Activated CD4-positive, alpha-beta T cell treated with anti-CD3 and anti-CD28 coated beads for 4 hours (primary cell): ENCODE data around the gene GMDS.

ENCODE experiments used
- DNase-seq, 2 donors: peaks; one replicate each; pipeline ENCODE4 v3.0.0-alpha.2; 2020

GMDS gene

DNA sequence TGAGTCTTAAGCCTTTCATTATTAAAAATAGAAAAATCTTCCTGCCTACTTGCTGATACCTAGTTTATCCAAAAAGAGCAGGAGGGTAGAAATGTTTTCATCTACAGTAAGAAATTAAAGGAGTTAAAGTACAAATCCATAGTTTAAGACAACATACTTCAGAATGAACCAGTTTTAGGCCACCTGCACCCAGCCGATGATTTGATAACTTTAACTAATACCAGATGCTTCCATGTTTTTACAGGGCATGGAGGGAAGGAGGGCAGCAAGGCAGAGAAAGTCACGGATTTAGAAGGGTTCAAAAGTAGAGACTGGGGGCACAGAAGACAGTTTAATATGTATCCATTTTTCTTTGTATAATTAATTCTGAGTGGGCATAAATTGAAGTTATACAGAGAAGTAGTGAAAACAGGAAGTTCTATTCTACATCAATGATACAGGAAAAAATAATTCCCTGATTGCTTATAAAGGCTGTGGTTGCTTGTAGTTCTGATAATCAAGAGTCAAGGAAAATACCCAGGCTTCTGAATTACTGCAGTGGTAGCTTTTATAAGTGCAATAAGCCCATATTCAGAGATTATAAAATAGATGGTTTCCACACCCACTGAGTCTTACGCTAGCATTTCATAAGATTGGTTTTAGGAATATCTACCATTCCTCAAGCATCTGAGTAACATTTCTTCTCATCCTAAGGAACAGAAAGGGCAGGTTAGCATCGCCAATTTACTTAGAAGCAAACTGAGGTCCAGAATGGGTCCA lies 72.0 kb downstream of the GMDS start:
- no peak for DNase-seq

- no peak for DNase-seq
These were observed 73.7 kb downstream of the GMDS start for GRCh38 chr6:2171728-2172127.

DNA sequence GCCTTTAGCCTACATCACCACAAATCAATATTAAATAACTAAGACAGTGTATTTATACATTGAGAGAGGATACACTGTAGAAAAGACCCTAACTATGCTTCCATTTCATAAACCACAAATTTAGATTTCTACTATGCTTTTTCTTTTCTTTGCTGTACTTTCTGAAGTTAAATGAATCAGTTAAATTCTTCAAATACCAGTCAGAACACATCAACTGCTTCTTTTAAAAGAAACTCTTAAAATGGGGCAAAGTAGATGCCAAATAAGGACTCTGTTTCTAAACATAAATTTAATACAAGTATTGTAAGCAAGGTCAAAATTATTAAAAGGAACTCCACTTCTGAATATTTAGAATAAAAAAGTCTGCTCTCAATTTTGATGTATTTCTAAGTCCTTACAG lies 76.9 kb downstream of the GMDS start:
- no peak for DNase-seq

DNA sequence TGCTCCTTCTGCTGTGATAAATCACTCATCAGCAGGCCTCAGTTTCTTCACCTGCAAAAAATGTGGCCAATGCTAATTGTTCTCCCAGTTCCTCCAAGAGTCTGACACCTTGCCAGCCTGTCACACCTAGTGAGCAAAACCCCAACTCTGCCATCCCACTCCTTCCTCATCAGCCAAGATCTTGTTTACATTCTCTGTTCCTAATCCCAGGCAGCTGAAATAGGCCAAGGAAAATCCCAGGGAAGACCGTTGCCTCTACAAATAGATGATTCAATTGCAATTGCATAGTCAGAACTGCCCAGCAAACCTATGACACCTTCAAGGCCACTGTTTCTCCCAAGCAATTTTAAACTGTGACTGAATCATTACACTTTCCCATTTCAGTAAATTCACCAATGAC lies 78.7 kb downstream of the GMDS start:
- DNase-seq: no peak

DNA sequence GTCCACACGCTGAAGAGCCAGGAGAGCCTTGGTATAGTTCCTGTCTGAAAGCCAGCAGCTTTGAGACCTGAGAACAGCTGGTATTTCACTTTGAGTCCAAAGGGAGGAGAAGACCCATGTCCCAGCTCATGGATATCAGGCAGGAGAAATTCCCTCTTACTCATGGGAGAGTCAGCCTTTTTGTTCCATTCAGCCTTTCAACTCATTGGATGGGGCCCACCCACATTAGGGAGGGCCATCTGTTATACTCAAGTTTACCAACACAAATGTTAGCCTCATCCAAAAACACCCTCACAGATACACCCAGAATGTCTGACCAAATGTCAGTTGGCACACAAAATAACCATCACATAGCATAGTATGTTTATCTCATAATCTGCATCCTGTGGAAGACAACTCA lies 80.1 kb downstream of the GMDS start:
- DNase-seq: no peak

GRCh38 chr6:2164481-2164880 lies 80.9 kb downstream of the GMDS start:
- no peak for DNase-seq

GRCh38 chr6:2162079-2162445 lies 83.3 kb downstream of the GMDS start:
- DNase-seq: no peak

GRCh38 chr6:2158596-2159271 lies 86.7 kb downstream of the GMDS start:
- DNase-seq: no peak

DNA sequence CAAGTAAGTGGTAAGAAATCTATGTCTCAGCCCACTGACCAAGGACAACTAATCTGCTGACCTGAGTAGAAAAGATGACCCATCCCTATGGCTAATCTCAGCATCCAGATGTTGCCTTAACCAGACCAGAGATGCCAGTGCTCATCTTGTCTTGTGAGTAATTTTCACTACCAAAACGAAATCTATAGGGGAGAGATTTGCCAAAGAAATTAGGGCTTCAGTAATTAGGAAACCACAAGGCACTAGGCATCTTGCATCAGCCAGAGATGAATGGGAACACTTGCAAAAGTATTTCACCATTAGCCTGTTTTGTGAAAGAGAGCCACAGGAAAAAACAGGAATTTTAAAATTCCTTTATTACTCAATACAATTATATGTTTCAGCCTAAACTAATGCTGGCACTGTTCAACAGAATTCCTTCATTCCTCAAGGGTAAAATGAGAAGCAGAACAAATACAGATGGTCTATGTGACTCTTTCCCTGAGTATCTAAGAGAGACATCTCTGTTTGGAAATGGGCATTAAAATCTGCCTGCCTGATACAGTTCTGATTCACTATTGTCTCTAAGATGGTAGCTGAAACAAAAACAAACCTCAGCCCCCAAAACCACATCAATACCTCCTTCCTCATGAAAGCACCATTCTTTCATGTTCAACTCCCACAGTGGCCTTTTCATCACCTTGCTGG lies 87.8 kb downstream of the GMDS start:
- peak; percentile 10 to 11 for DNase-seq

DNA sequence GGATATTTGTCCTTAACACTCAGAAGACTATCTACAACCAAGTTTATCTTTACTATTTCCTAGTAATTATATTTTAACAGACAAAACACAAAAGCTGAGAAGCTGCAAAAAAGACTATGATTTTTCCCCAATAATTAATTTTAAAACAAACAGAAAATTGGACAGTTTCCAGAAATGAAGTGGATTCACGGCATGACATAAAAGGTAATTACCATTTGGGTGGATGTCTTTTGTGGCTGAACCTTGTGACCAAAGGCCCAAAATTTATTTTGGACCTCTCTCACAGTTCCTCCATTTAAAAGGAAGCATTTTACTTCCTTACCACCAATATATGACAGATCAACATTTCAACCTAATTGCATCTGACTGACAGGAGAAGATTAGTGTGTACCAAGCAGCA lies 90.2 kb downstream of the GMDS start:
- no peak for DNase-seq

GRCh38 chr6:2149361-2150006 lies 95.9 kb downstream of the GMDS start:
- no peak for DNase-seq

GRCh38 chr6:2148748-2149147 lies 96.7 kb downstream of the GMDS start:
- no peak for DNase-seq

DNA sequence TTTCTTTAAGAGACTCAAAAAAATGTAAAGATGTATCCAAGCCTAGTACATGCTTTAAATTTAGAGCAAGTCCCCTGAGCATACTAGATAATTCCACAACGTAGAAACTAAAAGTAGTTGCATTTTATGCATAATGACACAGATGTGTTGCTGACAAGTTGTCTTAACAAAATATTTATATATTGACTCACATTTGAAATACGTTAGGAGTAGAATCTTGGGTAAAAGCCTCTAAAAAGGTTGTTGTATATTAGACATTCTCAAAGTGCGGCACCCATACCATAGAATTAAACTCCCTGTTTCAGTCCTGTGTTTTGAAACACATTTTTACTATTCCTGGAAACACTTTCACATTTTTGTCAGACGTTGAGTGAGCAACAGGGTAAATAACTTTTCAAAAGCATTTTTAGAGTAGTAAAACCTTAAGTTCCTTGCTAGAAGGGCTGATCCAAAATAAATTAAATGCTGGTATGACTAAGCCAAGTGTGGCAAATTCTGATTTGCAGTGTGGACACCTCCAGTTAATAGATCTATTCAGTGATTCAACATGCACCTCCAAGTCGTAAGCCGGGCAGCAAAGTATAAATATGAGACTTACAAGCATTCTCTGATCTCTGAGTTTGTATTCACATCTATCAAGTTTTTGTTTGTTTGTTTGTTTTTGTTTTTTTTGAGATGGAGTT lies 97.5 kb downstream of the GMDS start:
- no peak for DNase-seq

GRCh38 chr6:2147261-2147660 lies 98.1 kb downstream of the GMDS start:
- no peak for DNase-seq

DNA sequence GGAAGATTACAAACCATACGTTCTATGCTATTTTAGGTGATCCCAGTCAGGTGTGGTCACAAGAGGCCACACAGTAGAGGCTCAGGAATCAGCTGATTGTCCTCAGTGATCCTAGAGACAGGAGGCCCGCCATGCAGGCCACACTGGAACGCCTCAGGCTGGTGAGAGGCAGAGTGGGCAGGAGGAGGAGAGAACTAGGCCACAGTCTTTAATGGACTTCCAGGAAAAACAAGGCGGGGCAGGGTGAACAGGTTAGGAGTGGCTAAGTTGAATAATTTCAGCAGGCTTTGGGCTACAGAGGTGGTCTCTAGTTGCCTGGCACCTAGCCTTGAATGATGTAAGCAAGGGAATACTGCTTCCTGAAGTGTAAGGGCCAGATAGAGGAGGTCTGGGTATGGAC lies 101.2 kb downstream of the GMDS start:
- DNase-seq: no peak

DNA sequence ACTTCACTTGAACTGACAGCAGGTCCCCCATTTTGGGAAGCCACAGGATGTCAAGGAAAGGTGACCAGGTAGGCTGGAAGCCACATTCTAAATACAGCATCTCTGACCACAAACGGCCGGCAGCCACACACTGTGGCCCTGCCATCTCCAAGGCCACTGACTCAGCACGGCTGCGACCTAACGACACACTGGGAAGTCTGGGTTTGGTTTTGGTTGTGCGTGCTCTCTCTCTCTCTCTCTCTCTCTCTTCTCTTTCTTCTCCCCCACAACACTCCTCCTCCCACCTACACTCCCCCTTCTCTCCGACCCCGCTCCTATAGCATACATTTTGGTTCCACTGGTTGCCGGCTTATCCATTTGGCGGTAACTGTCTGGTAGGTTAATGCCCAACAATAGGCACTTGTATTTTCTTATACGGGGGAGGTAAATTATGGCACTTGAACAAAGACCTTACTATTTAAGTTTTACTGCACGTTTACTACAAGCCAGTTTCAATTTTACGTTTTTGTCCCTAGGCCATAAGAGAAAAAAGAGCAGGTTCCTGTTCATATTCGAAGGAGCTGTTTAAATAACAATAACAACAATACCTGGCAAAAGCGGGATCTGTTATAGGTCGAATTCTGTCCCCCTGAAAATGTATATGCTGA lies 103.6 kb downstream of the GMDS start:
- DNase-seq: no peak

DNA sequence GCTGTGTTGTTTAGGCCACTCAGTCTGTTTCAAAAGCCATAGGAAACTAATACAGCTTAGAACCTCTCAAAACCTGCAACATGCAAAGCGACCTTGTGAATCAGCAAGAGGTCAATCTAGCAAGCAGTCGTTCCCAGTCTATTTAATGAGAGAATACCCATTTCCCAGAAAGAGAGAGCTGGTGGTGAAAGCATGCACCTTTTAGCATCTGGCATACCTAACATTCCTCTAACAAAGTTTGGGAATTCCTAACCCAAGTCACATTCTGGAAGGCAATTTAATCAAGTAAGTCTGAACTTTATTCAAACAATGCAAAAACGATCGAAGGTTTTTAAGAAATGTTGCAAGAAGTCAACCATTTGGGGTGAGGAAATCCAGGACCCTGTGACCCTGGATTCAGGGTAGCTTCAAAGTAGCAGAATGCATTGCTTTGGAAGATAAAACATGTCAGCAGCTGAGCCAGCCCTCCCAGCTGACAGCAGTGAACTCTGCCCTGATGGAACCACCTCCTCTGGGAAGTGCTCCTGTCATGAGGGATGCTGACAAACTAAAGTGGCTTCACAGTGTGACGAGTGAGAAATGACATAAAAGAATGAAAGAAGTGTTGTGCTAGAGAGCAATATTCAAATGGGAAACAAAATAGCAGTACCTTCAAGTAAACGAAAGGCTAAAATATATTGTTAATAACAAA lies 104.8 kb downstream of the GMDS start:
- DNase-seq: no peak

DNA sequence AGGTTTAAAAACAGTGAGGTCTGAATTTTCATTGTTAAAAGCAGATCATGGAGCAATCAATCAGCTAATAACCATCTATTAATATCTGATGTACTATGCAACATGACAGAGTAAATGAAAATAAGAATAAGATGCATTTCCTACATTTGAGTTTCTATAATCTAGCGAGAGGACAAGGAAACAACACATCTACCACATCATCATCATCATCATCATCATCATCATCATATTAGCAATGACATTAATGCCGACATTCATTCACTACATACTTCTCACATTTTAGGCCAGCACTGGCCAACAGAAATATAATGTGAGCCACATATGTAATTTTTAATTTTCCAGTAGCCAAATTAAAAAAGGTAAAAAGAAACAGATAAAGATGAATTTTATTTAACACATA lies 110.0 kb downstream of the GMDS start:
- DNase-seq: no peak

DNA sequence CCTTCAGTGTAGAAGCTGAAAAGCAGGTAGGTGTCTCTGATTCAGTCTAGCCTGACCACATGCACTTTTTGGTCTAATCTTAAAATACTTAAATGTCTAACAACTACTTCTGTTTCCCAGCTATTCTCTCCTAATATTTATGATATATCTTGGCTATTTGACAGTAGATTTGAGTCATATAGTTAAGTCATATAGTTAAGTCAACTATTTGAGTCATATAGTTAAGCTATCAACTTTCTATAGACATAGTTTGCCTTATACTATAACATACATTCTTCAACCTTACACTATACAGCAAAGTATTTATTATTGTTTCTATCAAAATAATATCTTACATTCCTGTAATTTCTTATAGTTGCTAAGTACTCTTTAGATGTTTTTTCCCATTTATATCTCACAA lies 110.9 kb downstream of the GMDS start:
- DNase-seq: no peak

- DNase-seq: no peak
These were observed 111.6 kb downstream of the GMDS start for GRCh38 chr6:2133716-2134310.

GRCh38 chr6:2132916-2133315 lies 112.5 kb downstream of the GMDS start:
- DNase-seq: no peak

- no peak for DNase-seq
These were observed 113.0 kb downstream of the GMDS start for GRCh38 chr6:2132416-2132815.
